Measurements from ENCODE around the gene HSD17B12. TPM values are rescaled to one million over a fixed set of nuclear protein-coding genes. Genes with fewer than 3 reads are reported as not detected.

The HSD17B12 gene
- polyA plus RNA-seq, 2 donors, result 33.2 to 46.7 TPM

GRCh38 chr11:43735115-43735514, 54.6 kb downstream of the HSD17B12 start:
- no peak overlapping the region for H3K4me3 ChIP-seq (ENCODE audit: low read depth in 1 of 2, low read length in 2 of 2)
- H3K27me3 ChIP-seq (ENCODE audit: control insufficient read depth in 1 of 2, insufficient read depth in 2 of 2, low read length in 2 of 2), result no peaks in the 10 kb centered on the region
- WGBS, 2 donors, result 92% methylated on average over 1 of the region's 1 CpG
- peaks cover 0 to 7% of the 10 kb centered on the region in 2 donors for H3K36me3 ChIP-seq (ENCODE audit: control insufficient read depth in 2 of 2, insufficient read depth in 2 of 2, low read length in 1 of 2)
- H3K27ac ChIP-seq (ENCODE audit: low read depth in 2 of 2, low read length in 1 of 2), result no peak overlapping the region
- H3K4me1 ChIP-seq (ENCODE audit: control insufficient read depth in 2 of 2, insufficient read depth in 2 of 2, low read length in 1 of 2), result no peaks in the 10 kb centered on the region
- peaks cover 0 to 4% of the 10 kb centered on the region in 2 donors for H3K9me3 ChIP-seq (ENCODE audit: control insufficient read depth in 2 of 2, insufficient read depth in 1 of 2, low read depth in 1 of 2, low read length in 1 of 2)

GRCh38 chr11:43735961-43736360, 55.4 kb downstream of the HSD17B12 start:
- peaks cover 0 to 4% of the 10 kb centered on the region in 2 donors for H3K9me3 ChIP-seq (ENCODE audit: control insufficient read depth in 2 of 2, insufficient read depth in 1 of 2, low read depth in 1 of 2, low read length in 1 of 2)
- peaks cover 0 to 7% of the 10 kb centered on the region in 2 donors for H3K36me3 ChIP-seq (ENCODE audit: control insufficient read depth in 2 of 2, insufficient read depth in 2 of 2, low read length in 1 of 2)
- H3K27ac ChIP-seq (ENCODE audit: low read depth in 2 of 2, low read length in 1 of 2), result no peak overlapping the region
- WGBS, 2 donors, result 40 to 57% methylated on average over 4 of the region's 4 CpGs
- no peaks in the 10 kb centered on the region for H3K27me3 ChIP-seq (ENCODE audit: control insufficient read depth in 1 of 2, insufficient read depth in 2 of 2, low read length in 2 of 2)
- H3K4me1 ChIP-seq (ENCODE audit: control insufficient read depth in 2 of 2, insufficient read depth in 2 of 2, low read length in 1 of 2), result no peaks in the 10 kb centered on the region
- no peak overlapping the region for H3K4me3 ChIP-seq (ENCODE audit: low read depth in 1 of 2, low read length in 2 of 2)

- Histone ChIP-seq H3K4me3 (ENCODE audit: low read depth in 1 of 2, low read length in 2 of 2) (no peak overlapping the region), H3K27ac (ENCODE audit: low read depth in 2 of 2, low read length in 1 of 2) (no peak overlapping the region), H3K9me3 (ENCODE audit: control insufficient read depth in 2 of 2, insufficient read depth in 1 of 2, low read depth in 1 of 2, low read length in 1 of 2) (peaks cover 0 to 4% of the 10 kb centered on the region in 2 donors), H3K27me3 (ENCODE audit: control insufficient read depth in 1 of 2, insufficient read depth in 2 of 2, low read length in 2 of 2) (no peaks in the 10 kb centered on the region), H3K36me3 (ENCODE audit: control insufficient read depth in 2 of 2, insufficient read depth in 2 of 2, low read length in 1 of 2) (peaks cover 0 to 7% of the 10 kb centered on the region in 2 donors), H3K4me1 (ENCODE audit: control insufficient read depth in 2 of 2, insufficient read depth in 2 of 2, low read length in 1 of 2) (no peaks in the 10 kb centered on the region)
- 36 to 42% methylated on average over 5 of the region's 5 CpGs for WGBS, 2 donors
These were observed 56.1 kb downstream of the HSD17B12 start for GRCh38 chr11:43736502-43737200.

GRCh38 chr11:43737201-43737590, 56.7 kb downstream of the HSD17B12 start:
- Histone ChIP-seq H3K27me3 (ENCODE audit: control insufficient read depth in 1 of 2, insufficient read depth in 2 of 2, low read length in 2 of 2) (no peaks in the 10 kb centered on the region), H3K36me3 (ENCODE audit: control insufficient read depth in 2 of 2, insufficient read depth in 2 of 2, low read length in 1 of 2) (peaks cover 0 to 7% of the 10 kb centered on the region in 2 donors), H3K27ac (ENCODE audit: low read depth in 2 of 2, low read length in 1 of 2) (no peak overlapping the region), H3K9me3 (ENCODE audit: control insufficient read depth in 2 of 2, insufficient read depth in 1 of 2, low read depth in 1 of 2, low read length in 1 of 2) (peaks cover 0 to 4% of the 10 kb centered on the region in 2 donors), H3K4me1 (ENCODE audit: control insufficient read depth in 2 of 2, insufficient read depth in 2 of 2, low read length in 1 of 2) (no peaks in the 10 kb centered on the region), H3K4me3 (ENCODE audit: low read depth in 1 of 2, low read length in 2 of 2) (no peak overlapping the region)

GRCh38 chr11:43738600-43739409, 58.3 kb downstream of the HSD17B12 start:
- H3K9me3 ChIP-seq (ENCODE audit: control insufficient read depth in 2 of 2, insufficient read depth in 1 of 2, low read depth in 1 of 2, low read length in 1 of 2), result peaks cover 0 to 4% of the 10 kb centered on the region in 2 donors
- no peak overlapping the region for H3K27ac ChIP-seq (ENCODE audit: low read depth in 2 of 2, low read length in 1 of 2)
- H3K36me3 ChIP-seq (ENCODE audit: control insufficient read depth in 2 of 2, insufficient read depth in 2 of 2, low read length in 1 of 2), result peaks cover 0 to 10% of the 10 kb centered on the region in 2 donors
- no peaks in the 10 kb centered on the region for H3K27me3 ChIP-seq (ENCODE audit: control insufficient read depth in 1 of 2, insufficient read depth in 2 of 2, low read length in 2 of 2)
- 44 to 48% methylated on average over 6 of the region's 6 CpGs for WGBS, 2 donors
- H3K4me3 ChIP-seq (ENCODE audit: low read depth in 1 of 2, low read length in 2 of 2), result no peak overlapping the region
- no peaks in the 10 kb centered on the region for H3K4me1 ChIP-seq (ENCODE audit: control insufficient read depth in 2 of 2, insufficient read depth in 2 of 2, low read length in 1 of 2)

- no peak overlapping the region for H3K4me3 ChIP-seq (ENCODE audit: low read depth in 1 of 2, low read length in 2 of 2)
- 91 to 94% methylated on average over 3 of the region's 3 CpGs for WGBS, 2 donors
- no peaks in the 10 kb centered on the region for H3K4me1 ChIP-seq (ENCODE audit: control insufficient read depth in 2 of 2, insufficient read depth in 2 of 2, low read length in 1 of 2)
- no peaks in the 10 kb centered on the region for H3K27me3 ChIP-seq (ENCODE audit: control insufficient read depth in 1 of 2, insufficient read depth in 2 of 2, low read length in 2 of 2)
- peaks cover 0 to 4% of the 10 kb centered on the region in 2 donors for H3K36me3 ChIP-seq (ENCODE audit: control insufficient read depth in 2 of 2, insufficient read depth in 2 of 2, low read length in 1 of 2)
- H3K9me3 ChIP-seq (ENCODE audit: control insufficient read depth in 2 of 2, insufficient read depth in 1 of 2, low read depth in 1 of 2, low read length in 1 of 2), result no peaks in the 10 kb centered on the region
- no peak overlapping the region for H3K27ac ChIP-seq (ENCODE audit: low read depth in 2 of 2, low read length in 1 of 2)
These were observed 66.1 kb downstream of the HSD17B12 start for GRCh38 chr11:43746670-43747069.

GRCh38 chr11:43747130-43747802, 66.7 kb downstream of the HSD17B12 start:
- Histone ChIP-seq H3K9me3 (ENCODE audit: control insufficient read depth in 2 of 2, insufficient read depth in 1 of 2, low read depth in 1 of 2, low read length in 1 of 2) (no peaks in the 10 kb centered on the region), H3K27ac (ENCODE audit: low read depth in 2 of 2, low read length in 1 of 2) (no peak overlapping the region), H3K36me3 (ENCODE audit: control insufficient read depth in 2 of 2, insufficient read depth in 2 of 2, low read length in 1 of 2) (peaks cover 0 to 4% of the 10 kb centered on the region in 2 donors), H3K27me3 (ENCODE audit: control insufficient read depth in 1 of 2, insufficient read depth in 2 of 2, low read length in 2 of 2) (no peaks in the 10 kb centered on the region), H3K4me1 (ENCODE audit: control insufficient read depth in 2 of 2, insufficient read depth in 2 of 2, low read length in 1 of 2) (no peaks in the 10 kb centered on the region), H3K4me3 (ENCODE audit: low read depth in 1 of 2, low read length in 2 of 2) (no peak overlapping the region)
- WGBS, 2 donors, result 88 to 91% methylated on average over 7 of the region's 7 CpGs

GRCh38 chr11:43748095-43748494, 67.6 kb downstream of the HSD17B12 start:
- Histone ChIP-seq H3K9me3 (ENCODE audit: control insufficient read depth in 2 of 2, insufficient read depth in 1 of 2, low read depth in 1 of 2, low read length in 1 of 2) (no peaks in the 10 kb centered on the region), H3K27ac (ENCODE audit: low read depth in 2 of 2, low read length in 1 of 2) (no peak overlapping the region), H3K27me3 (ENCODE audit: control insufficient read depth in 1 of 2, insufficient read depth in 2 of 2, low read length in 2 of 2) (no peaks in the 10 kb centered on the region), H3K4me1 (ENCODE audit: control insufficient read depth in 2 of 2, insufficient read depth in 2 of 2, low read length in 1 of 2) (no peaks in the 10 kb centered on the region), H3K4me3 (ENCODE audit: low read depth in 1 of 2, low read length in 2 of 2) (no peak overlapping the region), H3K36me3 (ENCODE audit: control insufficient read depth in 2 of 2, insufficient read depth in 2 of 2, low read length in 1 of 2) (peaks cover 0 to 4% of the 10 kb centered on the region in 2 donors)
- 98% methylated on average over 2 of the region's 2 CpGs for WGBS, 2 donors

- no peak overlapping the region for H3K27ac ChIP-seq (ENCODE audit: low read depth in 2 of 2, low read length in 1 of 2)
- H3K9me3 ChIP-seq (ENCODE audit: control insufficient read depth in 2 of 2, insufficient read depth in 1 of 2, low read depth in 1 of 2, low read length in 1 of 2), result no peaks in the 10 kb centered on the region
- WGBS, 2 donors, result 84 to 90% methylated on average over 4 of the region's 4 CpGs
These were observed 71.2 kb downstream of the HSD17B12 start for GRCh38 chr11:43751726-43752125.

More at GRCh38 chr11:43751726-43752125, 71.2 kb downstream of the HSD17B12 start:
- no peak overlapping the region for H3K4me3 ChIP-seq (ENCODE audit: low read depth in 1 of 2, low read length in 2 of 2)
- H3K4me1 ChIP-seq (ENCODE audit: control insufficient read depth in 2 of 2, insufficient read depth in 2 of 2, low read length in 1 of 2), result no peaks in the 10 kb centered on the region
- no peaks in the 10 kb centered on the region for H3K36me3 ChIP-seq (ENCODE audit: control insufficient read depth in 2 of 2, insufficient read depth in 2 of 2, low read length in 1 of 2)
- no peaks in the 10 kb centered on the region for H3K27me3 ChIP-seq (ENCODE audit: control insufficient read depth in 1 of 2, insufficient read depth in 2 of 2, low read length in 2 of 2)
